HG03378 (cell line): ENCODE results near the gene UBLCP1.
A peak's percentile ranks its signal among the peaks of the same experiment; 100 is the strongest.

Experiments used
- ATAC-seq: cut with Tn5 transposase; IDR thresholded peaks from one replicate; pipeline ENCODE4 v1.9.1; 2021; ENCODE audit warnings: mild to moderate bottlenecking, moderate library complexity; ENCODE audit not compliant: unreplicated experiment

Gene UBLCP1

DNA sequence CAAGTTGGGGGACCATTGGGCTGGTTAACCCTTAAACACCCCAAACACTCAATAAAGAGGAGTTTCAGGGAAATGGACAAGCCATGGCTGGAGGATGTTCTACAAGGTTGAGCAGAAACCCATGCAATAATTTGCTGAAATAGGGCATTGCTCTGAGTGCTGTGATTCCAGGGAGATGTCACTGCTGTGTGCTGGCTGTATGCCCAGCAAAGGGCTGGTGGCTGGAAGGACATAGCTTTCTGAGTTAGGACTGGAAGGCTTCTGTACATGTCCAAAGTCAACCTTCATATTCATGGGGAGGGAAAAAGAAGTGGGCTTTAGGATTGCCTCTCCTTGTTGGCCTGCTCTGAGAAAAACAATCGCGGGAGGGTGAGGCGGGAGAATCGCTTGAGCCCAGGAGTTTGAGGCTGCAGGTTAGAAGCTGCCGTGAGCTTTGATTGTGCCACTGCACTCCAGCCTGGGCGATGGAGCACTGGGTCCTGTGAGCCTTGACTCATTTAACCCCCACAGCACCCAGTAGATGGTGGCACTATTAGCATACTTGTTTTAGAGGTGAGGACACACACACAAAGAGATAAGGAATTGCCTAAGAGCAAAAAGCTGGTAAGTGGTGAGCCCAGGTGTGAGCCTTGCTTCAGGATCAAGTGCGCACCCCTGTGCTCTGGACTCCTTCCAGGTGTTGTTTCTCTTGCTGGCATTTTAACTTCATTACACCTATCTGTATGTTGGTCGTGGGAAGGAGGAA, 46.8 kb downstream of the UBLCP1 start:
- ATAC-seq: no peak

DNA sequence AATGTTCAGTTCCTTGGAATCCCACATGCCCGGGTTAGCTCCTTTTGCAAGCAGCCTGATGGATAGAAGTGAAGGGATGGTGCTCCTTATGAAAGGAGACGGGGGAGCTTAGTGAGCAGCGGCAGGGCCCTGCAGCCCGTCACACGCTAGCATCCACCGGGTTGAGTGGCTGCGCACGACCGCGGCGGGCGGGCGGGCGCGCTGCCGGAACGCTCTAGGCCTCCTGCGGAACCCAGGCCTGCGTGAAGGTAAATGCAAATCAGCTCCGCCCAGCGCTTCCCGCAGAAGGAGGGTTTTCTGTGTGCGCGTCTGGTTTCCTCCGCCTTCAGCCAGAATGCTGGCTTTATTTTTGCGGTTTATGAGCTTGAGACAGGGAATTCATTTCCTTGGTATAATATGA, 47.4 kb downstream of the UBLCP1 start:
- no peak for ATAC-seq

- no peak for ATAC-seq
Measured at GRCh38 chr5:159311063-159311462, 48.0 kb downstream of the UBLCP1 start.

DNA sequence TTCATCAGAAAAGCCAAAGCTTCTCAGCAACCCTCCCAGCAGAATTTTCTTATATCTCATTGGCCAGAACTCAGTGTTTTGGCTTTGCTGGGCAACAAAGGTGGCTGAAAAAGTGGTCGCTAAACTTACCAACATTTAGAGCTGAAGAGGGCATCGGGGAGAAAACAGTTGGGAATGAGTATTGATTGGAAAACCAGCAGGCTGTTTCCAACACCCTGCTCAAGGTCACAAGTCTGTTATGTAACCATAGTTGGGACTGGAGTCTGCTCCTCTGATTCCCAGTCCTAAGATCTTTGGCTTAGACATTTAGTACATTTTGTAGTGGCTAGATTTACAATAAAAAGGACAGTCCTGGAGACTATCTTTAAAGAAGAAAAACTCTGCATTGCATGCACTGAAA, 50.1 kb downstream of the UBLCP1 start:
- ATAC-seq: no peak

DNA sequence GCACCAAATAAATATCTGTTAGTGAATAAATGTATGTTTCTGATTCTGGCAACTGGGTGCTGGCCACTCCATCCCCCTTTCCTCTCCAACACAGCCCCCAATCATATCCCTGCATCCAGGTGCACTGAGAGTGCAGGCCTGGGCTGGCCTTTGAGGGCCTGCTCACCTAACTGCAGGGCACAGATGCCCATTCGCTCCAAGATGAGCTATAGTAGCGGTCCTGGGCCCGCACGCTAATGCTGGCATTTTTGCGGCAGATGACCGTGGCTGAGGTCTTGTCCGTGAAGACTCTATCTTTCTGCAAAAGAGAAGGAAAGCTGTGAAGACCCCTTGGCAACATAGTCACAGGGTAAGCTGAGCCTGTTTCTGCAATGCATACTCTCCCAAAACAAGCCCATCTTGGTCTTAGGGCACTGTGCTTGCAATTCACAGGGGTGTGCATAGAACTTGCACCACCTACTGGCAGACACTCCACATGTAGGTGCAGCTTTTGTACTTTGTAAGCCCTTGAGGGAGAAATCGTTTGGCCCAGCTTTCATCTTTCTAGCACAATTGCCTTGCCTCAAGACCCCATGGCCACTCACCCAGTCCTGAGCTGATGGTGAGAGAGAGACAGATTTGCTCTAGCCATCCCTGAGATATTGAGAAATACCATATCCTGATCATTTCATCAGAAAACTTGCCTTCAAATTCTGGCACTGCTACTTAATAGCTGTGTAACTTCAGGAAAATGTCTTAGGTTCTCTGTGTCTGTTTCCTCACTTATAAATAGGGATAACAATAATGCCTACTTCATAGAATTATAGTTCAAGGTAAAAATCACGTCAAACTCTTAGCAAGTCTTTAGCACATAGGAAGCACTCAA, 53.7 kb downstream of the UBLCP1 start:
- ATAC-seq: no peak

DNA sequence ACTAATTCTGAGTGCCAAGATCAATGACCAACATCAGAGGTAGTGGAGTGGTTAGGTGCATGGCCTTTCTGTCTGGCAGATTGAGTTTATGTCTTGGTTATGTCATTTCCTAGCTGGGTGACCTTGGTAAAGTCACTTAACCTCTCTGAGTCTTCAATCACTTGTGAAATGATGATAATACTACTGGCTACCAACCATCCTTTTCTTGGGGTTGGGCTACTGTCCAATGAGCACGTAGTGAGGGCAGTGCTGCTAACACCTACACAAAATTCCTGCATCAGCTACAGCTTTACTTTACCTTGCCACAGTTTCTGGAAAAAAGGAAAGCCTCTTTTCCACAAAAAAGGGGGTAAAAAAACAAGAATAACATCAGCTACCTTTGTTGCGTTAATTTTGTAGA, 54.8 kb downstream of the UBLCP1 start:
- ATAC-seq: no peak

DNA sequence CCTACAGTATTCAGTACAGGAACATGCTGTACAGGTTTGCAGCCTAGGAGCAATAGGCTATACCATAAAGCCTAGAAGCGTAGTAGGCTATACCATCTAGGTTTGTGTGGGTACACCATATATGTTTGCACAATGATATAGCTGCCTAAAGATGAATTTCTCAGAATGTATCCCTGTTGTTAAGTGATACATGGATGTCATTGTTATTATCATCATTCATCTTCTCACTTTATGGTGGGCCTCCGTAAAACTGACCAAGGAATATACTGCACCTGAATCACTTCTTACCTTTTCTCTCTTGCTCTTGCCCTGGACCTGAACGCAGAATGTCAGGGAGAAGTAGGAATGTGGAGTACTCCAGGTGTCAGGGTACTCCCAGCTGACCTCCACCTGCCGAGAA, 55.4 kb downstream of the UBLCP1 start:
- no peak for ATAC-seq

DNA sequence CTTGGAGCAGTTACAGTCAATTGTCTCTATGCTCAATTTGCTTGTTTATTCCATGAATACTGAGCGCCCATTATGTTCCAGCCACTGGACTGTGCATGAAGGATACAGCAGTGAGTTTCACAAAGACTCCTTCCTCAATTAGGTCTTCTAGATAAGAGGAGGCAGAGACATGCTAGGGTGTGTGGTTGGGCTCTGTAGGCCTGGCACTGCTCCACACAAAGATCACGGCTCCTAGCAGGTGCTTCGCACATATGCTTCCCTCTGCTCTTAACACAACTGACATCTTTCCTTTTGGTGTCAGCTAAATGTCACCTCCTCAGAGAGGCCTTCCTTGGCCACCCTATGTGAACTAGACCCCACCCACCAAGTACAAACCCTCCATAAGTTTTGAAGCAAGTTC, 56.3 kb downstream of the UBLCP1 start:
- no peak for ATAC-seq

GRCh38 chr5:159319832-159320231, 56.7 kb downstream of the UBLCP1 start:
- no peak for ATAC-seq

DNA sequence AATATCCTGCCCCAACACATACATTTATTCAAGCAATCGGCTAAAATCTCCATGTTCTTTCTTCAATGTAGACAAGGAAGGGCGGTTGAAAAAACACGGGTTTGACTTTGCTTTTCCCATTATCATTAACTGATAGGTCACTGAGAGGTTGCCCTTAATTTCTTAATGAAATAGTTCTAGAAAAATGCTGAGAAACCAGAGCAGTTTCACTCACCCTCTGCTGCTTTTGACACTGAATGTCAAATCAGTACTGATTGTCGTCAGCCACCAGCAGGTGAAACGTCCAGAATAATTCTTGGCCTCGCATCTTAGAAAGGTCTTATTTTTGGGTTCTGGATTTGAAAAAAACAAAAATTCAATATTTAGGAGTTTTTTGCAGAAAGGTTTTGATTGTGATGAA, 59.1 kb downstream of the UBLCP1 start:
- ATAC-seq: no peak

DNA sequence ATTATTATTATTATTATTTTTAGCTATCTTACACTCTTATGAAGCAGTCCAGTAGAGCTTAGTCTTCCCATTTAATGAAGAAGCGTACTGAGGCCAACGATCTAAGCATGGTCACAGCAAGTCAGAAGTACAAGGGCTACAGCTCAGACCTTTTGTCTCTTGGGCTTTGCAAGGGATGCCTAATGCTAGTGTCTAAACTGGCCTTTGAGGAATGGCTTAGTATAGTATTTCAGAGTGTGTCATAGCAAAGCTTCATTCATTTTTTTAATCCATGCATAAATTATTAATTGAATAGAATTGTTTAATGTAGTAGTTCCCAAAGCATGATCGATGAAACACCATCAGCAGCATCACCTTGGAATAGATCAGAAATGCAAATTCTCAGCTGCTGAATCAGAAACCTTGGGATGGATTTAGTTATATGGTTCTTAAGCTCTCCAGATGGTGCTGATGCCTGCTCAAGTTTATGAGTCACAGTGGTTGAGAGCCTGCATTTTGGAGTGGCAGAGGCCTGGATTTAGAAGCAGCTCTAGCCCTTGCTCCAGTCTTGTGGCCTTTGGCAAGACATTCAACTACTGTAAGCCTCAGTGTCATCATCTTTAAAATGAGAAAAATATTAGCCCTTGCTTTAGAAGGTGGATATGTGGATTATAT, 61.1 kb downstream of the UBLCP1 start:
- no peak for ATAC-seq

DNA sequence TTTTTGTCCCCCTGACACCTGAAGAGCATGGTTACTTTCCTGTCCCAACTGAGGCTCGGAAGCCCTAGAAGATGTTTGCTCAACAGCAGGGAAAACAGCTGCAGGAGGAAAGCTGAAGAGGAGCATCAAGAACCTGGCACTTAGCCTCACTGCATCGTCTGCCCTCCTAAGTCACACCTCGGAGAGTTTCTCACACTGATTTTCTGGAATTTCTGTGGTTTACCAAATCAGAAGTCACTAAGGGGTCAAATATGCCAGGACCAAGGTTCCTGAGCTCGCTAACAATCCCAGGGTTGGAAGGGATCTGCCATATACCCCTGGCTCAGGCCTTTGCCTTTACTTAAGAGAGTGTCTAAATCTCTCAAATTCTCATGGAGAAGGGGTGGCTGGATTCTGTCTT, 61.9 kb downstream of the UBLCP1 start:
- ATAC-seq: no peak

DNA sequence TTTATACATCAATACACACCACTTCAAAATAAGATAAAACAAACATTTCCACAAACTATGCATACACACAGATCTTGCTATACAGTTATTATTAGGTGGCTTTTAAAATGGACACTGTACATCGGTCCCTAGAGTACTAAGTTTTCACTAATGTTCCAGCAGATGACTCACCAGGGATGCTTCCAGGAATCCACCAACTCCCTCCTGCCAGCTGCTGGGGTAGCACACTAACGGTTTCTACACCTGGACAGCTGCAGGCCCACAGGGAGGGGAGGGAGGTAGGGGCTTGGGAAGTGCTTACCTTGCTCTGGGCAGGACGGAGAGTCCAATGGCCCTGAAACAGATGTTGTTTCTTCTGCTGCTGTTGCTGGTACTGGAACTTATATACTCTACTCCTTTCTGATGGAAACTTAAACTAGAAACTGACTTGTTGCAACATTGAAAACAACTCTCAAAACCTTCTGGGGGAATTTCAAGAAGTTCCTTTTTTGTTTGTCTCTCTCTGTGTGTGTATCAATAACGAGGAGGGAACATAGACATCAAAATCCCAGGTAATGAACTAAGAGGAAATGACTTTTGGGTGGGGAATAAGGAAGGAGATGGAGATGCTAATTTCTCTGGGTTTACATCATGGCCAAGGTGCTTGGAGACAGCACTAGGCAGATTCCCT, 67.2 kb downstream of the UBLCP1 start, which contains the start of gene IL12B:
Gene IL12B, minus strand, starts transcription at position 357 of the 670 bp plus-strand sequence. CDS start 3,705 bp downstream, outside the sequence.
- ATAC-seq: no peak

GRCh38 chr5:159331093-159331973, 68.2 kb downstream of the UBLCP1 start:
- peak; percentile 44 for ATAC-seq

DNA sequence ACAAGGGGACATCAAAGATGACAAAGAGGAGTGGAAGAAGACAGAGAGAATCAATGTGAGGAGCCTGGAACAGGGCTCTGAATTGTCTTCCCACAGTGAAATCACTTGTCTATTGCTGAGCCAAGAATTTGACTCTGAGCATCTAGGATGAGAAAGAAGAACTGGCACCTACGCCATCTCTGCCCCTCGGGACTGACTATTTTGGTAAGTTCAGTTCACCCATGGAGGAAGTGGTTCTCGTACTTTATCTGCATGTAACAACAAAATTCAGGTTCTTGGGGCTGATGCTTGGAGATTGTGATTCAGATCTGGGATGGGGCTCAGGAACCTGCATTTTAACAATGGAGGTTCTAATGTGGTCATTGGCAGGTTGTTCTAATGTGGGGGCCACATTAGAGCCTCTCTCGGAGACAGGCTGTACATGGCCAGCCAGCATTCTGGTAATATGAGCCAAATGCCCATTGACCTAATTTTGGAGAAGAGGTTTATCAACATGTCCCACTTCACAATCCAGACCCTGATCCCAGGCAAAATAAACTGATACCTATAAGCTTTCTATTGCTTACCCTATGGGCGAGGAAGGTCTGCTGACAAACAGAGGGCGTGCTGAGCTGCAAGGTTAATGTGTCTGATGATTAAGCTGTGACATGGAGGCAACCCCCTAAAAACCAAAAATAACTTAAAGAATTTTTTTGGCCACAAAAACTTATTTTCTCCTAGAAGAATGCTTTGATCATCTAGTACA, 69.9 kb downstream of the UBLCP1 start:
- ATAC-seq: no peak

GRCh38 chr5:159333545-159333925, 70.4 kb downstream of the UBLCP1 start:
- no peak for ATAC-seq
